Osteoblast (primary cell): ENCODE measurements around the gene NEUROD6. TPM values are rescaled to one million over a fixed set of nuclear protein-coding genes. Genes with fewer than 3 reads are reported as not detected.

ENCODE experiments used
- DNase-seq: peaks from one replicate; pipeline ENCODE4 v3.0.0; 2011; ENCODE audit warnings: low spot score, mixed read lengths; ENCODE audit not compliant: insufficient read length; ENCODE audit errors: missing footprints
- H2AFZ ChIP-seq: 2 replicates; pipeline ENCODE4 v1.6.0; 2011; ENCODE audit warnings: mild to moderate bottlenecking, low read length
- H3K27ac ChIP-seq: 2 replicates; pipeline ENCODE4 v1.5.1; 2011; ENCODE audit warnings: mild to moderate bottlenecking, low read depth, low read length, moderate library complexity
- H3K27me3 ChIP-seq: 2 replicates; pipeline ENCODE4 v1.6.0; 2012; ENCODE audit warnings: mild to moderate bottlenecking, control low read depth, inconsistent platforms, low read length, moderate library complexity; ENCODE audit not compliant: insufficient read depth
- H3K36me3 ChIP-seq: 2 replicates; pipeline ENCODE4 v1.5.1; 2011; ENCODE audit warnings: mild to moderate bottlenecking, low read length, control low read depth, moderate library complexity; ENCODE audit not compliant: insufficient read depth
- H3K4me1 ChIP-seq: 2 replicates; pipeline ENCODE4 v1.5.1; 2011; ENCODE audit warnings: mild to moderate bottlenecking, low read length, control low read depth, moderate library complexity; ENCODE audit not compliant: insufficient read depth
- H3K4me2 ChIP-seq: 2 replicates; pipeline ENCODE4 v1.6.0; 2011; ENCODE audit warnings: mild to moderate bottlenecking, low read length; ENCODE audit not compliant: insufficient read depth
- H3K4me3 ChIP-seq: fragments of 200-600 bp; sonication (generic); 3 replicates; pipeline ENCODE4 v1.5.1; 2012; ENCODE audit warnings: mild to moderate bottlenecking, low read length, inconsistent platforms; ENCODE audit not compliant: insufficient read depth
- H3K79me2 ChIP-seq: 2 replicates; pipeline ENCODE4 v1.6.0; 2012; ENCODE audit warnings: mild to moderate bottlenecking, low read length, control low read depth, inconsistent platforms; ENCODE audit not compliant: insufficient read depth
- H3K9me3 ChIP-seq: 2 replicates; pipeline ENCODE4 v1.5.1; 2011; ENCODE audit warnings: low read depth, low read length, control low read depth
- H4K20me1 ChIP-seq: 2 replicates; pipeline ENCODE4 v1.6.0; 2012; ENCODE audit warnings: mild to moderate bottlenecking, low read length, control low read depth; ENCODE audit not compliant: insufficient read depth
- CTCF ChIP-seq: IDR thresholded peaks from 2 replicates; pipeline ENCODE4 v1.5.1; 2011; ENCODE audit warnings: mild to moderate bottlenecking, low read depth, low read length, moderate library complexity; ENCODE audit errors: extremely low read depth
- total RNA-seq: library from RNA; depleted of rRNA; stranded (reverse); fragments of >200 nt; gene quantifications from 2 replicates; pipeline ENCODE4 v1.2.3, GENCODE V29; 2012

Gene NEUROD6
- total RNA-seq, 1 donor, result not detected

- Histone ChIP-seq H3K27me3 (no peaks in the 10 kb centered on the region), H3K9me3 (no peaks in the 10 kb centered on the region), H3K4me1 (no peaks in the 10 kb centered on the region), H3K4me3 (no peak overlapping the region), H3K36me3 (no peaks in the 10 kb centered on the region), H3K4me2 (no peak overlapping the region), H2AFZ (no peak overlapping the region), H3K27ac (no peak overlapping the region), H3K79me2 (no peaks in the 10 kb centered on the region), H4K20me1 (no peaks in the 10 kb centered on the region)
- TF ChIP-seq CTCF, result no peak
- DNase-seq, result no peak
Observed at GRCh38 chr7:31305260-31305659, 35.3 kb downstream of the NEUROD6 start.

GRCh38 chr7:31304446-31304845, 36.1 kb downstream of the NEUROD6 start:
- no peak for TF ChIP-seq CTCF
- no peak overlapping the region for H3K27ac ChIP-seq
- no peak overlapping the region for H3K4me3 ChIP-seq
- no peak for DNase-seq
- H3K4me1 ChIP-seq, result no peaks in the 10 kb centered on the region
- H2AFZ ChIP-seq, result no peak overlapping the region
- H3K79me2 ChIP-seq, result no peaks in the 10 kb centered on the region
- no peaks in the 10 kb centered on the region for H3K9me3 ChIP-seq
- no peaks in the 10 kb centered on the region for H3K36me3 ChIP-seq
- H4K20me1 ChIP-seq, result no peaks in the 10 kb centered on the region
- H3K27me3 ChIP-seq, result no peaks in the 10 kb centered on the region
- no peak overlapping the region for H3K4me2 ChIP-seq

- TF ChIP-seq CTCF, result no peak
- H2AFZ ChIP-seq, result no peak overlapping the region
- H3K4me2 ChIP-seq, result no peak overlapping the region
- no peaks in the 10 kb centered on the region for H3K79me2 ChIP-seq
- H4K20me1 ChIP-seq, result no peaks in the 10 kb centered on the region
- no peak overlapping the region for H3K4me3 ChIP-seq
- H3K36me3 ChIP-seq, result no peaks in the 10 kb centered on the region
- H3K27ac ChIP-seq, result no peak overlapping the region
- DNase-seq, result no peak
- H3K9me3 ChIP-seq, result no peaks in the 10 kb centered on the region
- no peaks in the 10 kb centered on the region for H3K27me3 ChIP-seq
- H3K4me1 ChIP-seq, result no peaks in the 10 kb centered on the region
Observed at GRCh38 chr7:31302356-31302755, 38.2 kb downstream of the NEUROD6 start.

GRCh38 chr7:31299336-31299735, 41.2 kb downstream of the NEUROD6 start:
- H3K27ac ChIP-seq, result no peak overlapping the region
- H3K36me3 ChIP-seq, result no peaks in the 10 kb centered on the region
- no peaks in the 10 kb centered on the region for H4K20me1 ChIP-seq
- no peak overlapping the region for H3K4me2 ChIP-seq
- no peaks in the 10 kb centered on the region for H3K9me3 ChIP-seq
- H3K79me2 ChIP-seq, result no peaks in the 10 kb centered on the region
- H3K4me1 ChIP-seq, result no peaks in the 10 kb centered on the region
- no peak for TF ChIP-seq CTCF
- no peak for DNase-seq
- no peaks in the 10 kb centered on the region for H3K27me3 ChIP-seq
- no peak overlapping the region for H3K4me3 ChIP-seq
- H2AFZ ChIP-seq, result no peak overlapping the region
